A549 (cell line): ENCODE measurements around the gene ALOX15.

Source experiments
- CTCF ChIP-seq: fragments of >200 bp; sonication (Bioruptor Twin); formaldehyde crosslinking; IDR thresholded peaks from 3 replicates; pipeline ENCODE4 v1.5.1; 2016
- MAX ChIP-seq: IDR thresholded peaks from 2 replicates; pipeline ENCODE4 v1.6.1; 2012
- MAZ ChIP-seq: fragments of 150-350 bp; IDR thresholded peaks from 2 replicates; pipeline ENCODE4 v1.6.1; 2014; ENCODE audit warnings: antibody characterized with exemption, low read depth, low read length, borderline replicate concordance
- POLR2A ChIP-seq: IDR thresholded peaks from 2 replicates; pipeline ENCODE4 v1.6.1; 2012; ENCODE audit warnings: mild to moderate bottlenecking, low read length

GRCh38 chr17:4635823-4636375 lies 5.6 kb downstream of the ALOX15 start:
- TF ChIP-seq MAX = no peak
- TF ChIP-seq CTCF = no peak
- no peak for TF ChIP-seq MAZ
- TF ChIP-seq POLR2A = no peak
